Measurements from ENCODE around the gene RALGAPB. TPM values are rescaled to one million over a fixed set of nuclear protein-coding genes. Genes with fewer than 3 reads are reported as not detected.
"Not testable (repeated sequence)": the region's sequence is repeated elsewhere in the genome, so short reads cannot be mapped to it uniquely, and the experiment has no call there.

RALGAPB gene
- polyA plus RNA-seq, 10 donors = 14.7 to 27.5 (median 22.7) TPM

DNA sequence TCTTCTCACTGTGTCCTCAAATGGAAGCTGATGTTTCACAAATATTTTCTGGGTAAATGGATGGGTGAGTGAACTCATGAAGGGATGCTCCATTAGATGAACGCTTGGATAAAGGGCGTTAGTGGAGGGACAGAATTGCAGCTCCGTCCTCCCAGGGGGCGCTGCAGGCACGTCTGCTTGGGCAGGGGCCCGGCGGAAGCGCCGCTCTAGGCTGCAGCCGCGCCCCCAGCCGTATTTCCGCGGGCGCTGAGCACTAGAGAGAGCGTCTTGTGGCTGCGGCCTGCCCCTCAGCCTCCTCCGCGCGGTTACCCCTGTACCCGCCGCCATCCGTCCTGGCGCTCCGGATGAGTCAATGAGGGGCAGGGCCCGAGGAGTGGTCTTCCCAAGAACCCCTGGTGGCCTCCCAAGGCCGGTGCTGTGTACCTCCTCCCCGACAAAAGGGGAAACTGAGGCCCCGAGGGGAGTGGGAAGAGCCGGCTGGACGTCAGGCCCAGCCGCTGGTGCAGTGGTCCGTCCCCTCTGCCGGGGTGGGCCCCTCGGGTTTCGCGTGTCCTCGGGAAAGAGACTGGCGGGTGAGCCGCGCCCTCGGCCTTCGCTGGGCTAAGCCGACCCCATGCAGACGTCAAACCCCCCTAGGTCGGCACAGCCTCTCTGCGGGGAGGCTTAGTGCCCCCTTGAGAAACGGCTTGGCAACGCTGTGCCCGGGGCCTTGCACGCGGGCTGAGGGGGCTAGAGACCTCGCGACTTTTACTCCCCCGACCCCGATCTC lies 26.0 kb upstream of the RALGAPB start:
- peak; percentile 90 to 96 (median 95) for DNase-seq

DNA sequence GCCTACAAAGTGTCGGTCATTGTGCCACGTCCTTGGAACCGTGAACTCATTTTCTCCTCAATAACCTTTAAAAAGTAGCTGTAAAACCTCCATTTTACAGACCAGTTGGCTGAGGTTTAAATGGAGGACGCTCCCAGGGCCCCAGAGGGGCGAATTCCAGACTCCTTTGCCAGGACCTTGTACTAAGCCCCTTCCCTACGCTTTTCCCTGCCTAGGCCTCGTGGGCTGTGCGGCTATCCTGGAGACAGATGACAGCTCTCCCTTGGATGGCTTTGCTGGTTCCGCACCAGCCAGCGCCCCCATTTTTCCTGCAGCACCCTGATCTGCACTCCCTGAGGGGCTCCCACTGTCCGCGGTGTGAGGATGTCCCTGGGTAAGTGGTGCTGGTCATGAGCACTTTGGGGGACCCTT lies 25.4 kb upstream of the RALGAPB start:
- no peak for DNase-seq

DNA sequence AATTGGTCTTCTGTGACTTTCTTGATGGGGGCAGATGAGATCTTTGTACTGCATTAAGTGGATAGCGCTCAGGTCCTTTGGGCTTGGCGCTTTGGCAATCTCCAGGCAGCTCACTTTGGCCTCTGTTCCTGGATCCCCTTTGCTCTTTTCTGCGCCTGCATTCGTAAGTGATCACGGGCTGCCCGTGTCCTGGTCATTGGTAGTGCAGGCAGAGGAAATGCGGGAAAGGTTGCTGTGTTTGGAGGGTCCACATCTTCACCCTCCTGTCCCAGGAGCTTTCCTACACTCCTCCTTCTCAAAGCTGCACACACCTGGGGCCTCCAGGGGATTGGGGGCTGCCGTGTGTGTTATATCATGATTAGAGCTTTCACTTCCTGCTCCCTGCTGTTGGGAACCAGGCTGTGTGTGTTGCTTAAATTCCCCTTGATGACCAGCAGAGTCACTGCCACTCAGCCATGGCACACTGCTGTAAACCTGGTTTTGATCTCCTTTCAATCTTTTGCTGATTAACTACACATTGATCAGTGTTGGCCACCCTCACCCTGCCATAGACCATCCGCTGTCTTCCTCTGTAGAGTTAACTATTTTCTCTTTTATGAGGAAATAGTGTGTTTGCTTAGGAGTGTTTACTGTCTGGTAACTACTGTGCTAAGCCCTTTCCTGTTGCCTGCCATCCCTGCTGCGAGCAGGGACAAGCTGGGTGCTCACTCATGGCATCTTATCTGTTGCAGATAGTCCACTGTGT lies 24.5 kb upstream of the RALGAPB start:
- no peak for DNase-seq

DNA sequence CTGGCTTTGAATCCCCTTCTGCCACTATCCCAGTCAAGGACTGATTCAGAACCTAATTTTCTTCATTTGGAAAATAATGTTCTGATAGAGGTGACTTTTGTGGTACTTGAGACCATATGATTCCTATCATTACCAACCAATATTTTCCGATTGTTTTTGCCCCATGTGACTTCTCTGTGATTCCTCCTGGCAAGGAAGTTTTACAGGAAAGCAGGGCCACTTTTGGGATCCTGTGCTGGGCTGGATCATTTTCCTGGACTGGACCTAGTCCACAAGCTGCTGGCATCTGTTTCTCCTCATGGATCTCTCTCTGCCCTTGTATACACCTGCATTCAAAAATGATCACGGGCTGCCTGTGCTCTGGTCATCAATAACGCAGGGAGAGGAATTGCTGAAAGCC lies 23.6 kb upstream of the RALGAPB start:
- DNase-seq = no peak

DNA sequence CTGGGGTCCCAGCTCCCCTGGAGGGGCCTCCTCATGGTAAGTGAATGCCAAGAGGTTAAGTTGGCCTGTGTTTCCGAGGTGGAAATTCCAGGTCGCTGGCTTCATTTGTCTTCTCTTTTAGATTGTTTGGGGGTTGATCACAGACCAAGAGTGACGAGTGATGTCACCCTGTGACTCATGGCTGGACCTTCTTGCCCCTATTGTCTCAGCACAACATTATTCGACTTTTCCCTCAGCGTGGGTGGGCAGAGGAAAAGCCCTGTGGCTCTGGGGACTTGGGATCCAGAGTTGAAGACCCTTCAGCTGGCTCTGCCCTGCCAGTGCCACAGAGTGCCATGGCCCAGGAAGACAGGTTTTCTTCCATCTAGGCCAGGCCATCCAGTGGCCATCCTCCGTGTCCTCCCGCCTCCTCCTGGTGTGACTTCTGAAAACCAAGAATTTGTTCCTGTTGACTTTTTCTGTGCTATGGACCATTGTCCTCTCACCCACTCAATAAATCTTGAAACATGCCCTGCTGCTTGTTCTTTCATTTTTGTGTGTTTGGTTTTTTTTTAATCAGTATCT lies 22.1 kb upstream of the RALGAPB start:
- no peak for DNase-seq

GRCh38 chr20:38452880-38453624 lies 19.6 kb upstream of the RALGAPB start:
- no peak for DNase-seq

GRCh38 chr20:38453941-38454340 lies 18.7 kb upstream of the RALGAPB start:
- no peak for DNase-seq

GRCh38 chr20:38454556-38455473 lies 17.8 kb upstream of the RALGAPB start:
- DNase-seq = no peak

DNA sequence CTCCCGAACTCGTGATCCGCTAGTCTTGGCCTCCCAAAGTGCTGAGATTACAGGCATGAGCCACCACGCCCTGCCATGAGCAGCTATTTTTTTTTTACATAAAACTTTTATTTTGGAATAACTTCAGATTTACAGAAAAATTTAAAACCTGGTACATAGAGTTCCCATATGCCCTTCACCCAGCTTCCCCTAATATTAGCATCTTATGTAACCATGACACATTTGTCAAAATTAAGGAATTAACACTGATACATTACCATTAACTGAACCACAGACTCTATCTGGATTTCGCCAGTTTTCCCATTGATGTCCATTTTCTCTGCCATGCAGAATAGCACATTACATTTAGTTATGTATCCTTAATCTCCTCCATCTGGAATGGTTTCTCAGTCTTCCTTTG lies 14.3 kb upstream of the RALGAPB start:
- no peak for DNase-seq

DNA sequence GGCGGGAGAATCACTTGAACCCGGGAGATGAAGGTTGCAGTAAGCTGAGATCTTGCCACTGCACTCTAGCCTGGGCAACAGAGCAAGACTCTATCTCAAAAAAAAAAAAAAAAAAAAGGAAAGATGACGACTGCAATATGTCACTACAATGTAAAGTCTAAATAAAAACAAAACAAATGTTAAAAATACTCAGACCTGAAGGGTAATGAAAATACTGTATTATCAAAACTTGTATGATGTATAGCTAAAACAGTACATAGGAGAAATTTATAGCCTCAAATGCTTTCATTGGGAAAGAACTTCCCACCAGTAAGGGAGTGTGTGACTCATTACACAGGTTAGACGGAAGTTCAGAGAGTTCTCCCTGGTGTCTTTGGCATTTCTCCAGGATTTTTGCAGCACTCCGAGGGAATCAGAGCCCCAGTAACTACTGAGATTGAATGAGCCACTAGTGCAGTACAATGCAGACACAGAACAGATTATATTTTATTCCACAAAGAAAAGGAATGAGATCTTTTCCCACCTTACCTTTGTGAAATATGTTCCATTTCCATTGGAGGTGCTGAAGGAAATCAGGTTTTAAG lies 12.5 kb upstream of the RALGAPB start:
- DNase-seq = peak in 2 of 3 donors; percentile 31 to 53

GRCh38 chr20:38460631-38461030 lies 12.0 kb upstream of the RALGAPB start:
- DNase-seq = not testable (repeated sequence)

- not testable (repeated sequence) for DNase-seq
Observed at GRCh38 chr20:38461167-38461566, 11.5 kb upstream of the RALGAPB start.

DNA sequence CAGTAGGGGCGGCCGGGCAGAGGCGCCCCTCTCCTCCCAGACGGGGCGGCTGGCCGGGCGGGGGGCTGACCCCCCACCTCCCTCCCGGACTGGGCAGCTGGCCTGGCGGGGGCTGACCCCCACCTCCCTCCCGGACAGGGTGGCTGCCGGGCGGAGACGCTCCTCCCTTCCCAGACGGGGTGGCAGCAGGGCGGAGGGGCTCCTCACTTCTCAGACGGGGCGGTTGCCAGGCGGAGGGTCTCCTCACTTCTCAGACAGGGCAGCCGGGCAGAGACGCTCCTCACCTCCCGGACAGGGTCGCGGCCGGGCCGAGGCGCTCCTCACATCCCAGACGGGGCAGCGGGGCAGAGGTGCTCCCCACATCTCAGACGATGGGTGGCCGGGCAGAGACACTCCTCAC lies 11.1 kb upstream of the RALGAPB start:
- DNase-seq = not testable (repeated sequence)

GRCh38 chr20:38466171-38466570 lies 6.5 kb upstream of the RALGAPB start:
- DNase-seq = no peak

GRCh38 chr20:38466983-38467382 lies 5.7 kb upstream of the RALGAPB start:
- DNase-seq = no peak

- no peak for DNase-seq
Observed at GRCh38 chr20:38471245-38471644, 1.4 kb upstream of the RALGAPB start.

DNA sequence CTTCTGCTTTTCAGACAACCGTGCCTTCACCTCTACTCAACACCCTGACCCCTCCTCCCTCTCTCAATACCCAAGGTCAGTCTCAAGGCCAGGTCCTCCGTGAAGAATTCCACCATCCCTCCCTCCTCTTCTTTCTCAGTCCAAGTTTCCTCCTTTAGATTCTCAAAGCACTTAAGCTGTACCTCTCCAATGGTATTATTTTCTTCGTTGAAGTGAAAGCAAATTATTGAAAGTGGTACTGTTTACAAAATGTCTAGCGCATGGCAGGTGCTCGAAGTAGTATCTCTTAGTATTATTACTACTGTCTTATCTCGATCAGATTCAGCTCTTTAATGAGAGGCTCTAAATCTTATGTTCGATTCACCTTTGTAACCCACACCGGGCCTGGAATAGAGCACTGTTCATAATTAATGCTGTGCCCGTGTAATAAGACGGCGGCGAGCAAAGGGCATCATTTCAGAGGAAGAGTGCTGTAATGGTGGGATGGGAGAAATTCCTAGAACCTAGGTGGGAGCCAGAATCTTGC lies 593 bp upstream of the RALGAPB start:
- peak in 1 of 3 donors; percentile 12 for DNase-seq

DNA sequence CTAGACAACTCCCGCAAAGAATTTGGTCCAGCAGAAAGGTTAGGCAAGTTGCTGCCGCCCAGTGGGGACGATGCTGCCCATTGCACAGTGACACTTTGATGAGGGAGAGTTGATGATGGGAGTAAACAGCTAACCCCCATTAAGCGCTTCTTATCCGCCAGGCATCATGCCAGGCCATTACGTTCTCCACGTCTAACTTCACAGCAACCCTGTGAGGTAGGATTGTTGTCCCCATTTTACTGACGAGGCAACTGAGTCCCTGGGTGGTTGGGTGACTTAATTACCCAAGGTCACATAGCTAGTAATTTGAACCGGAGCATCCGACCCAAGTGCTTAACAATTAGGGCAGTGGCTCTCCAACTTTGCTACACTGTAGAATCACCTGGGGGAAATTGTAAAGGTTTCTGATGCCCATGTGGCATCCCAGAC lies 738 bp downstream of the RALGAPB start:
- DNase-seq = no peak

GRCh38 chr20:38477747-38478146 lies 5.1 kb downstream of the RALGAPB start:
- DNase-seq = no peak

- DNase-seq = no peak
Observed at GRCh38 chr20:38479596-38479995, 7.0 kb downstream of the RALGAPB start.
